ENCODE data around the gene ENPEP. TPM values are rescaled to one million over a fixed set of nuclear protein-coding genes. Genes with fewer than 3 reads are reported as not detected.

Gene ENPEP
- total and polyA plus RNA-seq, 2 of the 13 experiments (the other 11 are each of a cell fraction or from before 2014, with no cell fraction given): not detected

- BruUV-seq (replicated peaks): no TSS peak
- no peak for ATAC-seq
- WGBS (ENCODE audit: low lambda C conversion rate): 1% methylated on average over 5 of the region's 5 CpGs
- TF ChIP-seq HOXA5 (CRISPR knock-in tag; IDR thresholded peaks at IDR 0.05) (no peak), PBX3 (CRISPR knock-in tag; IDR thresholded peaks at IDR 0.05; ENCODE audit: borderline replicate concordance) (no peak), NR1H2 (CRISPR knock-in tag; IDR thresholded peaks at IDR 0.05; ENCODE audit: borderline replicate concordance, low read depth) (no peak), ESRRA (CRISPR knock-in tag; IDR thresholded peaks at IDR 0.05; ENCODE audit: low read depth) (no peak), NFATC3 (CRISPR knock-in tag; IDR thresholded peaks at IDR 0.05) (no peak), ELF1 (CRISPR knock-in tag; IDR thresholded peaks at IDR 0.05) (no peak), GZF1 (CRISPR knock-in tag; IDR thresholded peaks at IDR 0.05) (no peak), PAF1 (CRISPR knock-in tag; IDR thresholded peaks at IDR 0.05) (no peak), BRD4 (CRISPR knock-in tag; IDR thresholded peaks at IDR 0.05) (no peak), CC2D1A (CRISPR knock-in tag; IDR thresholded peaks at IDR 0.05) (no peak), ZFP37 (CRISPR knock-in tag; IDR thresholded peaks at IDR 0.05; ENCODE audit: borderline replicate concordance) (no peak), DRAP1 (CRISPR knock-in tag; IDR thresholded peaks at IDR 0.05) (no peak), KAT7 (CRISPR knock-in tag; IDR thresholded peaks at IDR 0.05; ENCODE audit: borderline replicate concordance) (no peak), TBP (CRISPR knock-in tag; IDR thresholded peaks at IDR 0.05) (no peak)
- TF ChIP-seq, protein P1, sequence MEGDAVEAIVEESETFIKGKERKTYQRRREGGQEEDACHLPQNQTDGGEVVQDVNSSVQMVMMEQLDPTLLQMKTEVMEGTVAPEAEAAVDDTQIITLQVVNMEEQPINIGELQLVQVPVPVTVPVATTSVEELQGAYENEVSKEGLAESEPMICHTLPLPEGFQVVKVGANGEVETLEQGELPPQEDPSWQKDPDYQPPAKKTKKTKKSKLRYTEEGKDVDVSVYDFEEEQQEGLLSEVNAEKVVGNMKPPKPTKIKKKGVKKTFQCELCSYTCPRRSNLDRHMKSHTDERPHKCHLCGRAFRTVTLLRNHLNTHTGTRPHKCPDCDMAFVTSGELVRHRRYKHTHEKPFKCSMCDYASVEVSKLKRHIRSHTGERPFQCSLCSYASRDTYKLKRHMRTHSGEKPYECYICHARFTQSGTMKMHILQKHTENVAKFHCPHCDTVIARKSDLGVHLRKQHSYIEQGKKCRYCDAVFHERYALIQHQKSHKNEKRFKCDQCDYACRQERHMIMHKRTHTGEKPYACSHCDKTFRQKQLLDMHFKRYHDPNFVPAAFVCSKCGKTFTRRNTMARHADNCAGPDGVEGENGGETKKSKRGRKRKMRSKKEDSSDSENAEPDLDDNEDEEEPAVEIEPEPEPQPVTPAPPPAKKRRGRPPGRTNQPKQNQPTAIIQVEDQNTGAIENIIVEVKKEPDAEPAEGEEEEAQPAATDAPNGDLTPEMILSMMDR (CRISPR knock-in tag; IDR thresholded peaks at IDR 0.05): no peak
- TF ChIP-seq, protein P2, sequence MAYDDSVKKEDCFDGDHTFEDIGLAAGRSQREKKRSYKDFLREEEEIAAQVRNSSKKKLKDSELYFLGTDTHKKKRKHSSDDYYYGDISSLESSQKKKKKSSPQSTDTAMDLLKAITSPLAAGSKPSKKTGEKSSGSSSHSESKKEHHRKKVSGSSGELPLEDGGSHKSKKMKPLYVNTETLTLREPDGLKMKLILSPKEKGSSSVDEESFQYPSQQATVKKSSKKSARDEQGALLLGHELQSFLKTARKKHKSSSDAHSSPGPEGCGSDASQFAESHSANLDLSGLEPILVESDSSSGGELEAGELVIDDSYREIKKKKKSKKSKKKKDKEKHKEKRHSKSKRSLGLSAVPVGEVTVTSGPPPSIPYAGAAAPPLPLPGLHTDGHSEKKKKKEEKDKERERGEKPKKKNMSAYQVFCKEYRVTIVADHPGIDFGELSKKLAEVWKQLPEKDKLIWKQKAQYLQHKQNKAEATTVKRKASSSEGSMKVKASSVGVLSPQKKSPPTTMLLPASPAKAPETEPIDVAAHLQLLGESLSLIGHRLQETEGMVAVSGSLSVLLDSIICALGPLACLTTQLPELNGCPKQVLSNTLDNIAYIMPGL (CRISPR knock-in tag; IDR thresholded peaks at IDR 0.05; ENCODE audit: borderline replicate concordance in 1 of 2, low read depth in 1 of 2): no peak
Observed at GRCh38 chr4:110474481-110474880, 1.5 kb upstream of the ENPEP start.

More at GRCh38 chr4:110474481-110474880, 1.5 kb upstream of the ENPEP start:
- POLR2A ChIA-PET: no interaction called here
- H2AFZ ChIP-seq (ENCODE audit: low read length): no peak overlapping the region
- FAIRE-seq (no peak), DNase-seq (ENCODE audit: low spot score) (no peak)
- H3K79me2 ChIP-seq (ENCODE audit: insufficient read depth, low read length): no peaks in the 10 kb centered on the region
- H3K4me3 ChIP-seq (replicated peaks in 1 of 3; ENCODE audit: insufficient read depth in 1 of 3, low read depth in 2 of 3, low read length in 3 of 3): no peak overlapping the region
- no peak overlapping the region for H3K9ac ChIP-seq (ENCODE audit: insufficient read depth, low read depth, low read length)
- H3K27ac ChIP-seq (ENCODE audit: extremely low read length, insufficient read depth, low read length): no peak overlapping the region
- H3K4me2 ChIP-seq (ENCODE audit: low read depth, low read length): no peak overlapping the region
- H3K4me1 ChIP-seq (ENCODE audit: insufficient read depth, low read length): peaks cover 12% of the 10 kb centered on the region; the same call in 1 of the 2 replicates
- intact Hi-C loops (cut with micrococcal nuclease; ENCODE audit: unreplicated experiment): no loop called here
- H3K36me3 ChIP-seq (replicated peaks in 1 of 2; ENCODE audit: control insufficient read depth in 1 of 2, insufficient read depth in 2 of 2, low read length in 2 of 2): no peaks in the 10 kb centered on the region
- in situ Hi-C loops (cut with HindIII; ENCODE audit: extremely low pct_ligation_motif_present, low pct_unique_long_range_greater_than_20kb): no loop called here
- no peaks in the 10 kb centered on the region for H3K9me3 ChIP-seq (ENCODE audit: low read length)
- CTCF ChIA-PET (ENCODE audit: low intra/inter-chr PET ratio, low total read pairs): no interaction called here
- no peaks in the 10 kb centered on the region for H4K20me1 ChIP-seq (ENCODE audit: insufficient read depth, low read length)
- peaks cover 0 to 21% of the 10 kb centered on the region in 2 experiments; a peak in 2 of 5 replicates for H3K27me3 ChIP-seq (ENCODE audit: control insufficient read depth in 1 of 2, insufficient read depth in 2 of 2, low read length in 2 of 2)

Measured in HepG2 (cell line).